GM18867 (cell line): ENCODE data around the gene UTF1.

Source experiments
- ATAC-seq: cut with Tn5 transposase; IDR thresholded peaks from one replicate; pipeline ENCODE4 v1.9.1; 2021; ENCODE audit warnings: mild to moderate bottlenecking, moderate library complexity; ENCODE audit not compliant: unreplicated experiment

UTF1 gene

GRCh38 chr10:133245439-133246235 is 15.6 kb downstream of the UTF1 start:
- ATAC-seq = no peak

DNA sequence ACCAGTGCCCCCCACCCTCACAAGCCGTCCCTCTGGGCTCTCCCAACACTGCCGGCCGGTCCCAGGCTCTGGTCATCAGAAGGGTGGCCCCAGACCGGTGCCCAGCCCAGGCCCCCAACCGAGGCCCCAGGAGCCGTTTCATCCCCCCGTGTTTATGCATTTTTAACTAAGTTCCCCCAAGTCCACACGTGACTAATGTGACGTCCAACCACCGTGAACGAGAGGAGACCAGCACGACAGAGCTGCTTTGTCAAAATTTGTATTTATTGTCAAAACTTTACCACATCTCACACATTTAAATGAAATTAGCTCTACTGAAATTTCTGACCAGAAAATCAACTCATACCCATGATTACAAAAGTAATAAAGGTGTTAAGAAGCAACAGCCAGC is 16.2 kb downstream of the UTF1 start:
- ATAC-seq = no peak

DNA sequence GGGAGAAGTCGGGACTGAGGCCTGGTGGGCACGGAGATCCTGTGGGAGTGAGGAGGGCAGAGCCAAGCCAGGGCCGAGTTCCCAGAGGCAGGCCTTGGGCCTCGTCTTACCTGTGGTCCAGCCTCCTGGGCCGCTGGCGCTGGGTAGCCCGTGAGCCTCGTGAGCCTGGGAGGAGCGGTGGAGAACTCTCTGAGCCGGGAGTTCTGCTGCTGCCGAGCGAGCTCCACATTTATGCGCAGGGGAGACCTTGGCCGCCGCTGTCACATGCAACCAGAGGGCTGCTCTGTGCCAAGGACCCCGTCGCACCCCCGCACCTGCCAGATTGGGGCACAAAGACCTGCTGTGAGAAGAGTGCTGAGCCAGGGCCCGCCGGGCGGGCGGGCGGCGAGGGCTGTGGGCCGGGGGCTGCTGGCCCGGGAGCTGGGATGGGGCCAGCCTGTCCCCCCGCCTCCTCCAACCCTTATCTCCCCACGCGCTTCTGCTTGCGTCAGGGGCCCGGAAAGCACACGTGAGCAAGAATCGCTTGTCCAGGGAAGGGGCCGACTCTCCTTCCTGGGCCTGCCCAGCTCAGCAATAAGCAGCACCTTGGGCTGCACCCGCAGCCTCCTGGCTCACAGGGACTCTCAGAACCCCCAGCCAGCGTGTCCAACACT is 17.8 kb downstream of the UTF1 start:
- ATAC-seq = no peak

- no peak for ATAC-seq
Measured at GRCh38 chr10:133248334-133248715, 18.3 kb downstream of the UTF1 start.

DNA sequence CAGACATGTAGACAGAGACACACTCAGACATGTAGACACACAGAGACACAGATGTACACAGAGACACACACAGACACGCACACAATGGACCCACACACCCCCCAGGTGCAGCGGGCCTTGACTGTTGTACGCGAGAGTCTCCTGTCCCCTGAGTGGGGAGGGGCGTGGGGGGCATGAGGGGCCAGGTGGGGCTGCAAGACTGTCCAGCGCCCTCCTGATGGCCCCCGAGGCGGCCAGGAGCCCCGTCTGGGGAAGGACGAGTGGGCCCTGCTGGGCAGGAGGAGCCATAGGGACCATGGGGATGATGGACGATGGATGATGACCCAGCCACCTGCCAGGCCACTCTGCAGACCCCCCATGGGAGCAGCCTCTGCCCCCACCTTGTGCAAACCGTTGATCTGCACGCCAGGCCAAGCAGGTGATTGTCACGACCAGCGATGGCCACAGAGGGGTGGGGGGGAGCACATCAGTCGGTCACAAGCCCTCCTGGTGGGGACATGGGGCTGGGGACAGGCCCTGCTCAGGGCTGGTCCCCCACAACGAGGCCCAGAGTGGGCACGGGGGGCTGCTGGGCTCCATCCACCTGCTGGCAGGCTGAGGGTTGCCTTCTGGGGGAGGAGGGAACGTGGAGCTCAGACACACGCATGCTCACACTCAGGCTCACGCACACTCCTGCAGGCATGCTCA is 19.2 kb downstream of the UTF1 start:
- no peak for ATAC-seq

DNA sequence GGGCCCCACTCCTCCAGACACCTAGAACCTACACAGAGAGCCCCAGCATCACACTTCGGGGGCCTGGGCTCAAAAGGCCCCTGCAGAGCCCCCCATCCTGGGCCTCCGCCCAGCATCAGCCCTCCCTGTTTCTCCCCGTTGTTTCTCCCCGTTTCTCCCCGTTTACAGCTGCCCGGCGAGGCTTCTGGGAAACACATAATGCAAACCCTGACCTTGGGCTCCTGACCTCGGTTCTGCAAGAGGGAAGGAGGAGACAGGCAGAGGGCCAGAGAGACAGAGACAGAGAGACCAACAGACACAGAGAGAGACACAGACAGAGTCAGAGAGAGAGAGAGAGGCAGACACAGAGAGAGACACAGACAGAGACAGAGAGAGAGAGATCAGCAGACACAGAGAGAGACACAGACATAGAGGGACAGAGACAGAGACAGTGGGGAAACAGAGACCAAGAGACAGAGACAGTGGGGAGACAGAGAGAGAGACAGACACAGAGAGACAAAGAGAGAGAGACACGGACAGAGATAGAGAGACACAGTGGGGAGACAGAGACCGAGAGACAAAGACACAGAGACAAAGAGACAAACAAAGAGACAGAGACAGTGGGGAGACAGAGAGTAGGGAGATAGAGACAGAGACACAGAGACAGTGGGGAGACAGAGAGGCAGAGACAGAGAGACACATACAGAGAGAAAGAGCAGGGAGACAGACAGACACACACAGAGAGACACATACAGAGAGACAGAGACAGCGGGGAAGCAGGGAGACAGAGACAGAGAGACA is 20.1 kb downstream of the UTF1 start:
- ATAC-seq = no peak

DNA sequence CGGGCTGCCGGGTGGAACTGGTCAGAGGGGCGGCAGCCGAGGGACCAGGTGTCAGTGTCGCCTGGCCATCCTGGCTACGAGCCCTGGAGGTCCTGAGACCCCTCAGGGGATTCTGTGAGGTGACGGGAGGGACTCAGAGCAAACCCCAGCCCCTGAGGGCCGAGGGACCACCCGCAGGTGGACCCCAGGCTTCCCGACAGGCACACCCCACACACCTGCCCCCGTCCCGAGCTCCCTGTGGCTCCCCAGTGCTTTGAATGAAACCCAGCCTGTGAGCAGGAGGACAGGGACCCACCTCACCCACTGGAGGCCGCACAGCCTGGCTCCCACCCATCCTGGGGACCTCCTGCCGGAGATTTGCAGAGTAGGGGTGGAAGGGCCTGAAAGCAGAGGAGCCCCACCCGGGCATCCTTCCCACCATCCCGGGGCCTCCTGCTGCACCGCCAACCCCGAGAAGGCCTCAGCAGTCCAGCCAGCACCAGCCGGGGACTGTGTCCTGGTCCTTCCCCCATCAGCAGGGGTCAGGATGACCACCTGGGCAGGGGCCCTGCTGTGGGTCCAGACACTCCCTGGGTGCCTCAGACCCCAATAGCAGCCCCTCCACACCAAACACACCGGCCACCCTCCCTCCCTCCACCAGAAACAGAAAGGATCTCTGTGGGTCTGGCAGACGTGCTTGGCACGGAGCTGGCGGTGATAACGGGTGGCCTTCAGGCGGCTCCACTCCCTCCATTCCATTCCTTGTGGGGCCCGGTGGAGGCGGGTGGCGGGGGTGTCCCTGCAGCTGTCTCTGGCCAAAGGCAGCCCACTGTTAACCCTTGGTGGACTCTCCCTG is 21.6 kb downstream of the UTF1 start:
- ATAC-seq = no peak

GRCh38 chr10:133252223-133252552 is 22.2 kb downstream of the UTF1 start:
- ATAC-seq = no peak

DNA sequence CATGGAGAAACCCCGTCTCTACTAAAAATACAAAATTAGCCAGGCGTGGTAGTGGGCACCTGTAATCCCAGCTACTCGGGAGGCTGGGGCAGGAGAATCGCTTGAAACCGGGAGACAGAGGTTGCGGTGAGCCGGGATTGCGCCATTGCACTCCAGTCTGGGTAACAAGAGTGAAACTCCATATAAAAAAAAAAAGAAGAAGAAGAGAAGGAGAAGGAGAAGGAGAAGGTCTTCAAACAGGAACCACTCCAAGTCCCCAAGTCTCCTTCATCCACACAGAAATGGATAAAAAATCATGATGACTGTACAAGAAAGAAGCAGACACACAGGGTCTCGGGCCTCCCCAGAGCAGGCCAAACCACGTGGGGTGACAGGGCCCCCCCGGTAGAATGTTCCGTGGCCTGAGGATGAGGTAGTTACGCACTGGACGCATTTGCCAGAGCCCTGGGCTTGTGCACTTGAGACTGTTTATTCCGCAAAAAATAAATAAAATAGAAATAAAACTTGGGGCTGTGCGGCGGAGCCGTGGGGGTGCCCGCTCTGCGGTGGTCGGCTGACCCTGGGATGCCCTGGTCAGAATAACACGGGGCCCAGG is 23.4 kb downstream of the UTF1 start:
- no peak for ATAC-seq

DNA sequence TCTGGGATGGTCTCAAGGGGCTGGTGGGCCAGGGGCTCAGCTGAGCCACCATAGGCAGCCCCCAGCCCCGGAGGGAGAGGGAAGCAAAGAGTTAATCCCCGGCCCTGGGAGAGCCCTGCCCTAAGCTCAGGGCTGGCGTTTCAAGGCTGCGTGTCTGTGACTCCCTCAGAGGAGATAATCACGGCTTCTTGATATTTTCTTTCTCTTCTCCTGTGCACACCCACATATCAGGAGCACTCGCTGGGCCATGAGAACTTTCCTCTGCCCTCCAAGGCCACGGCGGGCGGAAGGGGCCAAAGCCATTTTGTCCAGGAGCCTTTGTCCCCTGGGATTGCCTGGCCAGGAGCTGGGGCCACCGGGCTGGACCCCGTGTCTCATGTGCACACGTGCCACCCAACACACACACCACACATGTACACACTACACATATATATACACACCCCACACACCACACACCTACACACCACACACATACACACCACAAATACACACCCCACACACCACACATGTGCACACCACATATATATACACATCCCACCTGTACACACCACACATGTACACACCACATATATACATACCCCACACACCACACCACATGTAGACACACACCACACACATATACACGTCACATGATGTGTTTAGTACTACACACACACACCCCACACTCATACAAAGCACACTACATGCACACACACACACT is 24.6 kb downstream of the UTF1 start:
- no peak for ATAC-seq

- ATAC-seq = no peak
Measured at GRCh38 chr10:133255323-133255722, 25.3 kb downstream of the UTF1 start.

GRCh38 chr10:133257489-133258065 is 27.6 kb downstream of the UTF1 start:
- no peak for ATAC-seq

GRCh38 chr10:133258066-133258817 is 28.2 kb downstream of the UTF1 start:
- ATAC-seq = no peak

- ATAC-seq = no peak
Measured at GRCh38 chr10:133258818-133259601, 29.0 kb downstream of the UTF1 start.

DNA sequence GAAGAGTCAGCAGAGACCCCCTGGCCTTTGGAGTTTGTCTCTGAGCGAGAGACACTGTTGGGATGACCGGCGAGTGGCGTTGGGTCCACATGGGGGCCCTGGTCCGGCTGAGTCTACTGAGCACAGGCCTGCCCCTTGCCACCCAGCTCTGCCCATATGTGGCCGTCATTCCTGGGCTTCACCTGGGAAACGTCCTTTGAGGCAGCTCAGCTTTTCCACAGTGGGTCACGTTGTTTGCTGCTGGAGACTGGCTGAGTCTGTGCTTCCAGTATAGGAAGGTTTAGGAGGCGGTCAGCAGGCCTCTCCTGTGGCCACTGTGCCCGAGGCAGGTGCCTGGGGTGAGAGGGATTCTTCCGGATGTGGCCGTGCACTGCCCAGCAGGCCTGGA is 29.6 kb downstream of the UTF1 start:
- no peak for ATAC-seq

- peak; percentile 58 for ATAC-seq
Measured at GRCh38 chr10:133260895-133261725, 31.1 kb downstream of the UTF1 start.
